Lung (tissue), 12 donors: ENCODE measurements around the gene BCL6. TPM values are rescaled to one million over a fixed set of nuclear protein-coding genes. Genes with fewer than 3 reads are reported as not detected.

Experiments
- ATAC-seq: fragments of 200-7000 bp; cut with Tn5 transposase; one replicate; pipeline ENCODE4 v1.9.1; 2020; ENCODE audit warnings: moderate number of reproducible peaks; ENCODE audit not compliant: insufficient read depth, low FRiP score
- DNase-seq, 3 donors: peaks; one replicate each; pipeline ENCODE4 v3.0.0-alpha.2; 2013 to 2017
- H3K27ac ChIP-seq, 2 donors: one replicate each; pipeline ENCODE4 v1.5.1; 2013; ENCODE audit warnings: mild to moderate bottlenecking in 2 of 2, moderate library complexity in 2 of 2, control low read depth in 1 of 2, inconsistent platforms in 1 of 2, low read depth in 1 of 2, low read length in 1 of 2
- H3K27me3 ChIP-seq, 3 donors: one replicate each; pipeline ENCODE4 v1.5.1; 2013; ENCODE audit warnings: low read length in 2 of 3; ENCODE audit not compliant: control insufficient read depth in 3 of 3, insufficient read depth in 3 of 3
- H3K36me3 ChIP-seq, 4 donors: one replicate each; pipeline ENCODE4 v1.5.1; 2013; ENCODE audit warnings: low read length in 4 of 4, mild to moderate bottlenecking in 1 of 4, moderate library complexity in 1 of 4; ENCODE audit not compliant: control insufficient read depth in 4 of 4, insufficient read depth in 4 of 4
- H3K4me1 ChIP-seq, 5 donors: one replicate each; pipeline ENCODE4 v1.5.1; 2013; ENCODE audit warnings: low read length in 5 of 5, mild to moderate bottlenecking in 2 of 5, moderate library complexity in 1 of 5; ENCODE audit not compliant: control insufficient read depth in 5 of 5, insufficient read depth in 5 of 5
- H3K4me3 ChIP-seq: one replicate; pipeline ENCODE4 v1.5.1; 2013; ENCODE audit warnings: mild to moderate bottlenecking, control low read depth, moderate library complexity
- H3K9ac ChIP-seq, 2 donors: one replicate each; pipeline ENCODE4 v1.5.1; 2013; ENCODE audit warnings: low read length in 2 of 2, control low read depth in 1 of 2; ENCODE audit not compliant: insufficient read depth in 1 of 2
- H3K9me3 ChIP-seq, 4 donors: one replicate each; pipeline ENCODE4 v1.5.1; 2013; ENCODE audit warnings: low read length in 3 of 4, mild to moderate bottlenecking in 1 of 4, moderate library complexity in 1 of 4; ENCODE audit not compliant: control insufficient read depth in 4 of 4, insufficient read depth in 3 of 4
- CTCF ChIP-seq: IDR thresholded peaks from 2 replicates; pipeline ENCODE4 v1.5.1; 2012; ENCODE audit warnings: mild to moderate bottlenecking; ENCODE audit errors: control extremely low read depth, extremely low read depth
- WGBS, 2 donors: extraction: QIAGEN DNeasy Blood & Tissue Kit; methylation state at CpG; one replicate each; pipeline ENCODE4 v1.1.7; 2013; 5-methylcytosine and 5-hydroxymethylcytosine counted together
- polyA plus RNA-seq, 2 donors: library from polyadenylated mRNA; stranded (reverse); fragments of 200-250 nt; gene quantifications; one replicate each; pipeline ENCODE4 v1.2.1, GENCODE V29; 2013
- total RNA-seq, 2 donors: library from RNA; depleted of rRNA in 1 of 2; stranded (reverse); fragments of >200 nt in 1 of 2; gene quantifications; one replicate each; pipeline ENCODE4 v1.2.1, GENCODE V29; 2014 to 2021
- donor health status: control.
- donor health status: control.
- donor health status: Bipolar disorder and iron deficiency.
- donor health status: healthy.
- donor health status: DM: yes; HTN: yes; CAD: no.

Gene BCL6
- total and polyA plus RNA-seq, 4 donors = 29.4 to 137 (median 76.5) TPM

- 95 to 97% methylated on average over 11 of the region's 11 CpGs for WGBS, 2 donors
- H3K4me1 ChIP-seq = peaks cover 0 to 12% (median 8%) of the 10 kb centered on the region in 5 donors
- H3K27ac ChIP-seq = no peak overlapping the region
- no peaks in the 10 kb centered on the region for H3K9me3 ChIP-seq
- no peak for ATAC-seq
- H3K27me3 ChIP-seq = no peaks in the 10 kb centered on the region
- no peak for DNase-seq
- no peak overlapping the region for H3K9ac ChIP-seq
- H3K36me3 ChIP-seq = peaks cover 3 to 33% (median 19%) of the 10 kb centered on the region in 4 donors
- no peak for TF ChIP-seq CTCF
- no peak overlapping the region for H3K4me3 ChIP-seq
These were observed 11.9 kb downstream of the BCL6 start for GRCh38 chr3:187733371-187733770.

DNA sequence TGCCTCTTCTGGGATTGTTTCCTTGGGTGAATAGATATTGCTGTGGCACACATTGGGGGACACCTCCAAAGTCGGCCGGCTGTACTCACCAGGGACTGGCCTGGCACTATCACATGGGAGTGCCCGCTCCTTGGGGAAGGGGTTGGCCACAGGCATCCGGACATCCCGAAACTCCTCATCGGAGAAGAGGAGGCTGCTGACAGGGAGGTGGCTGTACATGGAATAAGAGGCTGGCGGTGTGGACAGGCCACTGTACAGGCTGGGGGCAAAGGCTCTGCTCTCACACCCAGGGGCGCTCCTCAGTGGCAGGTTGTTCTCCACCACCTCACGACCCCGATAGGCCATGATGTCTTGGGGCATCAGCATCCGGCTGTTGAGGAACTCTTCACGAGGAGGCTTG is 15.7 kb downstream of the BCL6 start:
- H3K4me3 ChIP-seq = no peak overlapping the region
- no peak overlapping the region for H3K27ac ChIP-seq
- DNase-seq (no peak), ATAC-seq (peak; percentile 30)
- H3K4me1 ChIP-seq = peaks cover 0 to 12% (median 0%) of the 10 kb centered on the region in 5 donors
- H3K27me3 ChIP-seq = no peaks in the 10 kb centered on the region
- no peaks in the 10 kb centered on the region for H3K9me3 ChIP-seq
- WGBS, 2 donors = 97 to 98% methylated on average over 12 of the region's 12 CpGs
- H3K9ac ChIP-seq = no peak overlapping the region
- TF ChIP-seq CTCF = no peak
- peaks cover 3 to 67% (median 43%) of the 10 kb centered on the region in 4 donors for H3K36me3 ChIP-seq

GRCh38 chr3:187728940-187729583 is 16.2 kb downstream of the BCL6 start:
- DNase-seq (no peak), ATAC-seq (no peak)
- no peaks in the 10 kb centered on the region for H3K27me3 ChIP-seq
- H3K4me1 ChIP-seq = peaks cover 0 to 12% (median 0%) of the 10 kb centered on the region in 5 donors
- no peaks in the 10 kb centered on the region for H3K9me3 ChIP-seq
- peaks cover 3 to 72% (median 46%) of the 10 kb centered on the region in 4 donors for H3K36me3 ChIP-seq
- no peak overlapping the region for H3K4me3 ChIP-seq
- no peak overlapping the region for H3K9ac ChIP-seq
- no peak for TF ChIP-seq CTCF
- no peak overlapping the region for H3K27ac ChIP-seq
- WGBS, 2 donors = 93 to 97% methylated on average over 13 of the region's 13 CpGs
